Heart left ventricle (tissue), 16 donors: ENCODE data around the gene SCP2. TPM values are rescaled to one million over a fixed set of nuclear protein-coding genes. Genes with fewer than 3 reads are reported as not detected.
A peak's percentile ranks its signal among the peaks of the same experiment; 100 is the strongest.

Experiments
- ATAC-seq, 4 donors: fragments of 200-7000 bp; cut with Tn5 transposase; one replicate each; pipeline ENCODE4 v1.9.1; 2020 to 2022; ENCODE audit warnings: moderate library complexity in 4 of 4, mild to moderate bottlenecking in 3 of 4, moderate number of reproducible peaks in 1 of 4
- DNase-seq, 5 donors: peaks; one replicate each; pipeline ENCODE4 v3.0.0-alpha.2; 2020
- H3K27ac ChIP-seq, 12 donors: fragments of 200-600 bp; sonication (generic) in 4 of 12; one replicate each; pipeline versions ENCODE4 v1.5.0 to v1.8.0; 2016 to 2022; ENCODE audit warnings: mild to moderate bottlenecking in 2 of 12
- H3K27me3 ChIP-seq, 9 donors: fragments of 200-600 bp; sonication (generic) in 2 of 9; one replicate each; pipeline versions ENCODE4 v1.5.1 to v1.8.0; 2016 to 2022; ENCODE audit warnings: mild to moderate bottlenecking in 3 of 9
- H3K36me3 ChIP-seq, 9 donors: fragments of 200-600 bp; sonication (generic) in 2 of 9; one replicate each; pipeline versions ENCODE4 v1.5.0 to v1.8.0; 2018 to 2022; ENCODE audit warnings: mild to moderate bottlenecking in 2 of 9
- H3K4me1 ChIP-seq, 12 donors: fragments of 200-600 bp; sonication (generic) in 4 of 12; one replicate each; pipeline versions ENCODE4 v1.5.0 to v1.8.0; 2016 to 2022; ENCODE audit warnings: mild to moderate bottlenecking in 3 of 12
- H3K4me3 ChIP-seq, 12 donors: fragments of 200-600 bp; sonication (generic) in 4 of 12; one replicate each; pipeline versions ENCODE4 v1.5.0 to v1.8.0; 2017 to 2022; ENCODE audit warnings: mild to moderate bottlenecking in 9 of 12, moderate library complexity in 4 of 12
- H3K9me3 ChIP-seq, 12 donors: fragments of 200-600 bp; sonication (generic) in 4 of 12; one replicate each; pipeline versions ENCODE4 v1.5.0 to v1.8.0; 2016 to 2022; ENCODE audit warnings: mild to moderate bottlenecking in 1 of 12
- POLR2A ChIP-seq, 2 donors: fragments of 450-650 bp; IDR thresholded peaks; one replicate each; pipeline ENCODE4 v1.6.1; 2017; ENCODE audit warnings: antibody characterized with exemption in 2 of 2, mild to moderate bottlenecking in 2 of 2, moderate library complexity in 2 of 2
- WGBS, 4 donors: extraction: QIAGEN DNeasy Blood & Tissue Kit in 2 of 4; methylation state at CpG; one replicate each; pipeline versions ENCODE4 v1.1.5 to v1.1.7; 2013 to 2018; 5-methylcytosine and 5-hydroxymethylcytosine counted together
- intact Hi-C, 10 donors: fragments of 100-400 bp; cut with DNase I; formaldehyde crosslinking; loops; one replicate each; pipeline versions ENCODE4 v1.11.1 to v1.14.2; 2022
- polyA plus RNA-seq, 2 donors: library from polyadenylated mRNA; stranded (reverse); fragments of 200-250 nt; gene quantifications; one replicate each; pipeline ENCODE4 v1.2.3, GENCODE V29; 2013
- total RNA-seq, 9 donors: library from RNA; depleted of rRNA in 2 of 9; stranded (reverse); fragments of >200 nt in 2 of 9; fragmentation: NEBNext Ultra II Directional in 3 of 9; extraction: Animal tissue kit (Norgen Biotek cat#: 25700) in 3 of 9; gene quantifications; one replicate each; pipeline versions ENCODE4 v1.1.0 to v1.2.4, GENCODE V29; 2016 to 2023
- TF ChIP-seq, protein P1 (sequence below), 12 donors: fragments of 200-600 bp; sonication (generic) in 4 of 12; IDR thresholded peaks; one replicate each; pipeline versions ENCODE4 v1.5.0 to v1.8.0; 2018 to 2022; ENCODE audit warnings: antibody characterized with exemption in 12 of 12, mild to moderate bottlenecking in 5 of 12
- donor health status: ischemic (EF 13 %, LVEDD 7.1; RV severe dilation, severe dysfunction).
- donor health status: healthy with polysubstance abuse.
- donor health status: DM: no; HTN: yes; CAD: no.
- donor health status: DM: no; HTN: no; CAD: no.
- donor health status: ischemic (EF 25% LVEDD 6.9; RV normal size, moderate dysfunction).
- donor health status: ischemic (EF 25% LVEDD 5.7; RV mildly dilated, moderate dysfunction).
- donor health status: healthy.
- donor health status: DM: yes; HTN: yes; CAD: no.
- donor health status: ischemic (EF 35%, LVEDD 5.7; RV mildly dilated, moderate dysfunction).
- donor health status: nonischemic (EF 11% LVEDD 7.7; RV severe dilation, severe dysfunction).
- donor health status: DM: yes; HTN: yes; CAD: no.
- donor health status: PGD.
- donor health status: ischemic (EF 29% LVEDD 5.4; RV normal size, mild dysfunction).
- donor health status: nonischemic (EF 23%, LVEDD 6.1; RV moderate dilation, normal function).

SCP2 gene
- total and polyA plus RNA-seq, 11 donors = 83.4 to 143 (median 132) TPM

DNA sequence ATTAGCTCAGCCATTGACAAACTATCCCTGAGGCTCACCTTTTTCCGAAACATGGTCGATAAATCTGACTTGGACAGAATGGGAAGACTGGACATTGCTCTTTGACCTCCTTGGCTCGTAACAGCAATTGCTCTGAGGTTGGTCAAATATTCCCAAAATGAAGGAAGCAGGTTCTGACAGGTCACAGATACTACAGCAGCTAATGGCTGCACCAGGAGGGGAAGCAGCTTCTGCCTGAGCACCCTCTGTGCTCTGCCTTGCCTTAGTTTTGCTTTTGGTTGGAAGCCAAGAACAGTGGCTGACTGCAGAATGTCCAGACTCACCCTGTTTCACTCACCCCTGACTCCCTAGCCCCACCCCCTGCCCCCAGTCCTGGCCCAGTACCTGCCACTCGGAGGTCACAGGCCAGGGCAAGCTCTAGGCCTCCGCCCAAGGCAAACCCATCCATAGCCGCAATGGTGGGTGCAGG, 20.9 kb upstream of the SCP2 start:
- WGBS, 4 donors = 68 to 85% (median 77%) methylated on average over 3 to 6 of the region's 6 CpGs
- intact Hi-C loops = loop anchor here in 6 of 10 donors (5.0 to 10.0 kb wide), 3 partner anchors 201 to 279 kb away; no protein-coding TSS in a partner anchor

DNA sequence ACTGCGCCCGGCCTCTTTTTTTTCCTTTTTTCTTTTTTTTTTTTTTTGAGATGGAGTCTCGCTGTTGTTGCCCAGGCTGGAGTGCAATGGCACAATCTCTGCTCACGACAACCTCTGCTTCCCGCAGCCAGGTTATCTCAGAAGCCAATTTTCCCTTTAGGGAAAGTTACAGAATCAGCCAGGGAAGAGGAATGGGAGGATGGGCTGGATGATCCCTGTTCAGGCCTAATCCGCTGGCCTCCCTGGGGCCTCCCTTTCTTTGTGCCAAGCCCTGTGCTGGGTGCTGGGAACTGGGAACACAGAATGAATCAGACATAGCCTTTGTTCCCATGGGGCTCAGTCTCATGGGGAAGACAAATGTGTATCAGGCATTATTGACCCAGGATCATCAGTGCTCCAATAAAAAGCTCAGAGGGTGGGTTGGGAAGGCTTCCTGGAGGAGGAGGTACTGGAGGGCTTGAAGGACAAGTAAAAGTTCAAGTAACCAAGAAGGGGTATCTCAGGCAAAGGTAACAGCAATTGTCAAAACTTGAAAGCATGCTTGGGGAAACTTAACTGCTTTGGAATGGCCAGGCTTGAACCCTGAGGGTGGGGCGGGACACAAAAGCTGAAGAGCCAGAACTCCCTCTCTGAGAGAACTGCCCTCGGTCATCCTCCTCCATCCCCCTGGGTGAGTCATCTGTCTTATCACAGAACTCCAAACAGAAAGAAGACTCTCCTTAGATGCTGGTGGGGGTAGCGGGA, 19.8 kb upstream of the SCP2 start:
- H3K27ac ChIP-seq = peak overlapping the region in 4 of 12 donors; percentile 2 to 85 (median 44)
- no peak overlapping the region for H3K4me3 ChIP-seq
- TF ChIP-seq, protein P1, sequence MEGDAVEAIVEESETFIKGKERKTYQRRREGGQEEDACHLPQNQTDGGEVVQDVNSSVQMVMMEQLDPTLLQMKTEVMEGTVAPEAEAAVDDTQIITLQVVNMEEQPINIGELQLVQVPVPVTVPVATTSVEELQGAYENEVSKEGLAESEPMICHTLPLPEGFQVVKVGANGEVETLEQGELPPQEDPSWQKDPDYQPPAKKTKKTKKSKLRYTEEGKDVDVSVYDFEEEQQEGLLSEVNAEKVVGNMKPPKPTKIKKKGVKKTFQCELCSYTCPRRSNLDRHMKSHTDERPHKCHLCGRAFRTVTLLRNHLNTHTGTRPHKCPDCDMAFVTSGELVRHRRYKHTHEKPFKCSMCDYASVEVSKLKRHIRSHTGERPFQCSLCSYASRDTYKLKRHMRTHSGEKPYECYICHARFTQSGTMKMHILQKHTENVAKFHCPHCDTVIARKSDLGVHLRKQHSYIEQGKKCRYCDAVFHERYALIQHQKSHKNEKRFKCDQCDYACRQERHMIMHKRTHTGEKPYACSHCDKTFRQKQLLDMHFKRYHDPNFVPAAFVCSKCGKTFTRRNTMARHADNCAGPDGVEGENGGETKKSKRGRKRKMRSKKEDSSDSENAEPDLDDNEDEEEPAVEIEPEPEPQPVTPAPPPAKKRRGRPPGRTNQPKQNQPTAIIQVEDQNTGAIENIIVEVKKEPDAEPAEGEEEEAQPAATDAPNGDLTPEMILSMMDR (IDR thresholded peaks at IDR 0.05) = no peak
- TF ChIP-seq POLR2A (IDR thresholded peaks at IDR 0.05) = no peak
- 78 to 83% (median 81%) methylated on average over 8 to 9 of the region's 9 CpGs for WGBS, 4 donors
- no peaks in the 10 kb centered on the region for H3K9me3 ChIP-seq
- DNase-seq (no peak), ATAC-seq (no peak)
- peaks cover 0 to 29% (median 13%) of the 10 kb centered on the region in 12 donors for H3K4me1 ChIP-seq
- intact Hi-C loops = loop anchor here in 6 of 10 donors (5.0 to 10.0 kb wide), 3 partner anchors 202 to 278 kb away; no protein-coding TSS in a partner anchor
- H3K27me3 ChIP-seq = no peaks in the 10 kb centered on the region
- H3K36me3 ChIP-seq = peaks cover 0 to 25% (median 3%) of the 10 kb centered on the region in 9 donors

More for the DNA sequence above, 20.9 kb upstream of the SCP2 start:
- no peak for TF ChIP-seq POLR2A (IDR thresholded peaks at IDR 0.05)
- TF ChIP-seq, protein P1 (IDR thresholded peaks at IDR 0.05) = no peak
- ATAC-seq = peak; percentile 63 to 73 (median 69)
- DNase-seq = peak in 1 of 5 donors; percentile 31
- no peaks in the 10 kb centered on the region for H3K9me3 ChIP-seq
- no peaks in the 10 kb centered on the region for H3K27me3 ChIP-seq
- H3K27ac ChIP-seq = peak overlapping the region; percentile 63 to 94 (median 80)
- peaks cover 0 to 29% (median 13%) of the 10 kb centered on the region in 12 donors for H3K4me1 ChIP-seq
- no peak overlapping the region for H3K4me3 ChIP-seq
- peaks cover 0 to 21% (median 3%) of the 10 kb centered on the region in 9 donors for H3K36me3 ChIP-seq

DNA sequence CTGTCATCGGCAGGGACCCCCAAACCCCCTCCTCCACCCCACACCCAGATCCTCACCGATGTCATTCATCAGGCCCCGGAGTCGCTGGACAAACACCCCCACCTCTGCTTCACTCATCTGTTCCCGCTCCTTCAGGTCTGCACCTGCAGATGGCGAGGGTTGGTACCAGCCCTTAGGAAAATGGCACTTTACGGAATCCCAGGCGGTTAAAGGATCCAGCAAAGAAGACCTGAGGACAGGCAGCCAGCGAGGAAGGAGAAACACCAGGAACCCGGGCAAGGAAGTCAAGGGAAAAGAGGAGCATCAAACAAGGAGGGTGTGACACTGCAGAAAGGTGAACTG, 19.3 kb upstream of the SCP2 start:
- intact Hi-C loops = loop anchor here in 6 of 10 donors (5.0 to 10.0 kb wide), 3 partner anchors 203 to 277 kb away; no protein-coding TSS in a partner anchor
- TF ChIP-seq, protein P1 (IDR thresholded peaks at IDR 0.05) = no peak
- TF ChIP-seq POLR2A (IDR thresholded peaks at IDR 0.05) = no peak
- 82 to 87% (median 85%) methylated on average over 10 of the region's 10 CpGs for WGBS, 4 donors
- H3K9me3 ChIP-seq = no peaks in the 10 kb centered on the region
- H3K36me3 ChIP-seq = peaks cover 0 to 25% (median 3%) of the 10 kb centered on the region in 9 donors
- no peak for DNase-seq
- no peak overlapping the region for H3K27ac ChIP-seq
- H3K4me1 ChIP-seq = peaks cover 0 to 29% (median 13%) of the 10 kb centered on the region in 12 donors
- no peaks in the 10 kb centered on the region for H3K27me3 ChIP-seq
- H3K4me3 ChIP-seq = no peak overlapping the region
- no peak for ATAC-seq

DNA sequence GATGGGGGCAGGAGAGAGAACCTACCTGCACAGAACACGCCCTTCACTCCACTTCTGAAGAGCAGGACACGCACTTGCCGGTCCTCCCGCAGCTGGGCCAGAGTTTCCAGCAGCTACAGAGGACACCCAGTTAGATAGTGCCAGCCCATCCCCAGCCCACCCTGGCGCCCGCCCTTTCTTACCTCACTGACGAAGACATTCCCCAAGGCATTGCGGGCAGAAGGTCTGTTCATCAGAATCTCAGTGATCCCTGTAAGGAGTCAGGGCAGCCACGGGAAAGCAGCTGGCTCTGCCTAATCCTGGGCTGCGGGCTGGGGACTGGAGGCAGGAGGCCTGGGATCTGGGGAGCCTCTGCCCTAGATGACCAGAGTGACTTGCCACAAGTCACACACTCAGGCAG, 15.5 kb upstream of the SCP2 start:
- Histone ChIP-seq H3K36me3 (peaks cover 0 to 25% (median 3%) of the 10 kb centered on the region in 9 donors), H3K4me3 (no peak overlapping the region), H3K4me1 (peaks cover 0 to 23% (median 6%) of the 10 kb centered on the region in 12 donors), H3K27me3 (no peaks in the 10 kb centered on the region), H3K27ac (no peak overlapping the region), H3K9me3 (no peaks in the 10 kb centered on the region)
- WGBS, 4 donors = 94 to 96% (median 95%) methylated on average over 9 to 10 of the region's 10 CpGs
- TF ChIP-seq, protein P1 (IDR thresholded peaks at IDR 0.05) = no peak
- TF ChIP-seq POLR2A (IDR thresholded peaks at IDR 0.05) = no peak
- ATAC-seq (no peak), DNase-seq (no peak)
- intact Hi-C loops = loop anchor here in 2 of 10 donors (10.0 kb wide), 2 partner anchors 207 to 273 kb away; no protein-coding TSS in a partner anchor
